HG02588 (cell line): ENCODE measurements around the gene COG6.

ENCODE experiments used
- ATAC-seq: cut with Tn5 transposase; IDR thresholded peaks from one replicate; pipeline ENCODE4 v1.9.1; 2021; ENCODE audit warnings: mild to moderate bottlenecking, moderate library complexity; ENCODE audit not compliant: unreplicated experiment

The COG6 gene

GRCh38 chr13:39676315-39676876 lies 20.9 kb downstream of the COG6 start:
- no peak for ATAC-seq

GRCh38 chr13:39682310-39682709 lies 26.8 kb downstream of the COG6 start:
- ATAC-seq, result no peak

GRCh38 chr13:39682788-39683187 lies 27.3 kb downstream of the COG6 start:
- peak; percentile 75 for ATAC-seq

GRCh38 chr13:39684531-39685137 lies 29.2 kb downstream of the COG6 start:
- no peak for ATAC-seq

GRCh38 chr13:39685652-39686051 lies 30.2 kb downstream of the COG6 start:
- no peak for ATAC-seq

DNA sequence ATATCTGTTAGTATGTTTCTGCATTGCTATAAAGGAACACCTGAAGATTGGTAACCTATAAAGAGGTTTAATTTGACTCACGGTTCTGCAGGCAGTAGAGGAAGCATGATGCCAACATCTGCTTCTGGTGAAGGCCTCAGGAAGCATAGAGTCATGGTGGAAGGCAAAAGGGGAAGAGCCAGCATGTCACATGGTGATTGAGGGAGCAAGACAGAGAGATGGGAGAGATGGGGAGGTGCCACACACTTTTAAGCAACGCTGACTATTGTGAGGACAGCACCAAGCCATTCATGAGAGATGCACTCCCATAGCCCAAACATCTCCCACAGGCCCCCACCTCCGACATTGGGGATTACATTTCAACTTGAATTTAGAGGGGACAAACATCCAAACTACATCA lies 32.8 kb downstream of the COG6 start:
- ATAC-seq, result peak; percentile 6

DNA sequence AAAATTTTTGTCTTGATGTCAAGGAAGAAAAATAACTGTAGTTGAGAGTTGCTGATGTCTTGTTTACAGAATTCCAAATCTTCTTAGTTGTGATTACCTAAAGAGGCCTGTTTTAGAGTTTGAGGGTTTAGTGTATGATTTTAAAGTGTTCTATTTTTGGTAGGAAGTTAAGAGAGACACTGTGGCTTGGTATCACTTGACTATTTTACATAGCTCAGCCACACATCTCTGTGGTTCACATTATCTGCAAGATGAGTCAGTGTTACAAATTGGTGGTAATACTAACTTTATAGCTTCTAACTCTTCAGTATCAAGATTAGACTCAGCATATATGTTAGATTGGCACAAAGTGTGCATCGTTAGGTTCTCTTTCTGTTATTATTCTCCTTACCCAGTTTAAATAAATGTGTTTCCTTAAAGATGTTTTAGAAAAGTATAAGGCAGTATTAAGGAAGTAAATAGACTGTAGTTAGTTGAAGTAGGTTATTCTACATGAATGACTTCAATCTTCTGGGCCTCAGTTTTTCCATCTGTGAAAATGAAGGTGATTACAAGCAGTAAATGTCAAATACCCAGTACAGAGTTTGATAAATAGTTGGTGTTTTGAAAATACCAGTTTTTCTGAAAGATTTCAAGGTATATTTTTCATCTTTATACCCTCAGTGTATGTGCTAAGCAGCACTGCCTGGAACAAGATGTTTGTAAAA lies 33.4 kb downstream of the COG6 start:
- peak; percentile 84 for ATAC-seq

- ATAC-seq, result no peak
Observed at GRCh38 chr13:39692660-39693438, 37.4 kb downstream of the COG6 start.

DNA sequence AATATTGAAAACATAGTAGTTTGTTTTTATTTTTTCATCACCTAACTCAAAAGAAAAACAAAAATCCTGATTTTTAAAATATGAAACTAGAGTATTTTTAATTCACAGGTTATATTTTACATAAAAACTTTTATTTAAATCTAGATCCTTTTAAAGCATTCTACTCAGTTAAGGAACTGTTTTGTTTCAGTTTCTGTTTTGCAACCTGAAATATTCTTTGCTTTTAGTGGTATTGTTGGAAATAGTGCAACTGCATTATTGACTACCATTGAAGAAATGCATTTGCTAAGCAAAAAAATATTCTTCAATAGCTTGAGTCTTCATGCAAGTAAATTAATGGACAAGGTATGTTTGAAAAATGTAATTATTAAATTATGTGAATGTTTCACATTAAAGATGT lies 43.8 kb downstream of the COG6 start:
- ATAC-seq, result no peak

DNA sequence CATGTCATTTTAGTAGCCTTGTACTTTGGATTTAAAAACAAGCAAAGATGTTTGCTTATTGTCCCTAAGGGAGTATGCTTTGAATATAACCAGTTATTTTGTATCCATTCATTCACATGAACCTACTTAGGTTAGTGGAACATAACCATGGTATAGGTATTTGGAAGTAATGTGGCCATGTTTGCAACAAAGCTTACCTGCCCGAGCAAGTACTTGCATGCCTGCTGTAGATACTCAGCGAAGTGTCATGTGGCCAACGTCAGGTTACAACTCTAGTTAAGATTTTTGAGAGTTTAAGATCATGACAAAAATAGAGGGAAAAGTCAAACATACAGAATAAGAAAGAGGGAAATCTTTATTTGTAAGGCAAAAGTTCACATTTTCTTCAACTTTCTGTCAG lies 57.2 kb downstream of the COG6 start:
- no peak for ATAC-seq

- no peak for ATAC-seq
Observed at GRCh38 chr13:39729156-39729555, 73.7 kb downstream of the COG6 start.

- no peak for ATAC-seq
Observed at GRCh38 chr13:39734952-39735351, 79.5 kb downstream of the COG6 start.

DNA sequence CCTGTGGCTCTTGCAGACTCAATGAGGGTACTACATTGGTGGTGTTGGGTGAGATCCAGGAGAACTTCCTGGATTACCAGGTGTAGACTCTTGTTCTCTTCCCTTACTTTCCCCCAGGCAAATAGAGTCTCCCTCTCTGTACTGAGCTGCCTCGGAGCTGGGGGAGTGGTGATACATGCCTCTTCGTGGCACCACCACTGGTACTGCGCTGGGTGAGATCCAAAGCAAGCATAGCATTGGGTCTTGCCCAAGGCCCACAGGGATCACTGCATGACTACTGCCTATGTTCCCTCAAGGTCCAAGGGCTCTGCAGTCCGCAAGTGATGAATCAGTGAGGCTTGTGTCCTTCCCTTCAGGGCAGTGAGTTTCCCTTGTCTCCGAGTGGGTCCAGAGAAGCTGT lies 81.6 kb downstream of the COG6 start:
- no peak for ATAC-seq

DNA sequence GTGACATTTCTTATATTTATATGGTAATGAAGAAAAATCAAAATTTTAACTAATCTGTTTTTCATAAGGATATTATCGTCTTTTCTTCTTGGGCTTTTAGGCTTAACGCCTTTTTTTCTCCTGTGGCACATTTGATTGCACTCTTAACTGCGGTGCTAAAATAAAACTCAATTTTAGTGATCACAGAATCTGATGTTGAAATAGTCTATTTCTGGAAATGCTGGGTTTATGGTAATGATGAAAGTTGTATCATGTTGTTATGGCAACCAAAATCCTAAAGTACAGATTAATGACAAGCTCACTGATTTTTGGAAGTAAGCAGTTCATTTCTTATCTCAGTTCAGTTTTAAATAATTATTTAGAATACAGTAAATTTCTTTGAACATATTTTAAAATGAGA lies 85.3 kb downstream of the COG6 start:
- ATAC-seq, result no peak

DNA sequence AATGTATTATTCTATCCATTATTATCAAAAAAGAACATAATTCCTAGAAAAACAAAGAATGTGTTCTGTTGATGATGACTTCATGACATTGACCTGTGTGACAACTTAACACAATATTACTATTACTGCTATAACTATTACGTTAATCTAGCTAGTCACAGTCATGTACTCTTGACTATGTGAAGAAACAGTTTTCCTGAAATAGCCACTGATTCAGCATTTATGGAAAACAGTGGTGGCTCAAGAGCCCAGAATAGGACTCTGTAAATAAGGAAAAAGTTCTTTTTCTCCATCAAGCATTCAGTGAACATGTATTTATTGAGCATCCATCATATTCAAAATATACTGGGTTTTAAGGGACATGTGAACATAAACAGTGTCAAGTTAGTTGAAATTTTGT lies 93.5 kb downstream of the COG6 start:
- ATAC-seq, result no peak

DNA sequence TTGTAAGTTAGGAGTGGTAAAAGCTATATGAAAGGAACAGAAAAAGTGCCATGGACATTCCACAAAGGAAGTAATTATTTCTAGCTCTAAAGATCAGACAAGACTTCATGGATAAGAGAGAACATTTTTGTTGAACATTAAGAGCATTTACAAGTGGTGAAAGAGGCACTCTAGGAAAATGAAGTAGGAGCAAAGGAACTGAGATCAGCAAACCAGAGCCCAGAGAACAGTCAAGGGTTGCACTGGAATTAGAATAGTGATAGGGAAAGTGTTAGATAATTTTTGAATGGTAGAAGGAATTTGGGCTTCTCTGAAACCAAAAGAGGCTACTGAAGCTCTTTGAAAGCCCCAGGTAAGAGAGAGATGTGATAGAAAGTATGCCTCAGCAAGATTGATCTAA lies 94.1 kb downstream of the COG6 start:
- ATAC-seq, result no peak

DNA sequence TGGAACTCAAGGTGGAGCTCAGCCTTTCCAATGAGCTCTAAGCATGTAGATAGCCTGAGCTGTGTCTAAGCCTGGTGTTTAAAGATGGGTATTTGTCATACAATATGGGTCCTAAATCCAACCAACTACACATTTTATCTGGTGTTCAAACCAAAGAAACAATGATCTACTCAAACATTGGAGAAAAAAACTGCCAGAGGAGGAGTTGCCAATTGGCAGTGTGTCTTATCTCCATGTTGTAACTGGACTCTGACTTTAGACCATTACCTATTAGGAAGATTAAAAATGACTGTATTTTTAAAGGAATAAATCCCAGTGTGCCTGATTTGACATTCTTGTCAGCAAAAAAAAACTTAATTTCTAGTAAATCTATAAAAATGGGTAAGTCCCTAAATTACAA lies 96.3 kb downstream of the COG6 start:
- ATAC-seq, result no peak

DNA sequence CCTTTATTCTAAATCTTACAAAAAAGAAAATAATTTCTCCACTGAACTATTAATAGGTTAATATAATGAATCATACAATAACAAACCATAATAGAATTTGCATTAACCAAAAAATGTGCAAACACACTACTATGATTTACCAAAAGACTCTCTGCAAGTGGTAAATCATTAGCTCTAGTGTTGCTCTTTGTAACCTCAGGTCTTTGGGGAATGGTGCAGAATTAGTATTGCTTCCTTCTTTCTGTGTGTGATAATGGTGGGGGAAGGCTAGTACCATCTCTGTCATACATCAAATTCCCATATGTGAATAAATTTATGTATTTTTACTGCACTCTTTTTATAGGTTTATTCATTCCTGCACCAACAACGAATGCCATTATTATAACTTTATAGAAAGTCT lies 105.1 kb downstream of the COG6 start:
- ATAC-seq, result peak; percentile 80

DNA sequence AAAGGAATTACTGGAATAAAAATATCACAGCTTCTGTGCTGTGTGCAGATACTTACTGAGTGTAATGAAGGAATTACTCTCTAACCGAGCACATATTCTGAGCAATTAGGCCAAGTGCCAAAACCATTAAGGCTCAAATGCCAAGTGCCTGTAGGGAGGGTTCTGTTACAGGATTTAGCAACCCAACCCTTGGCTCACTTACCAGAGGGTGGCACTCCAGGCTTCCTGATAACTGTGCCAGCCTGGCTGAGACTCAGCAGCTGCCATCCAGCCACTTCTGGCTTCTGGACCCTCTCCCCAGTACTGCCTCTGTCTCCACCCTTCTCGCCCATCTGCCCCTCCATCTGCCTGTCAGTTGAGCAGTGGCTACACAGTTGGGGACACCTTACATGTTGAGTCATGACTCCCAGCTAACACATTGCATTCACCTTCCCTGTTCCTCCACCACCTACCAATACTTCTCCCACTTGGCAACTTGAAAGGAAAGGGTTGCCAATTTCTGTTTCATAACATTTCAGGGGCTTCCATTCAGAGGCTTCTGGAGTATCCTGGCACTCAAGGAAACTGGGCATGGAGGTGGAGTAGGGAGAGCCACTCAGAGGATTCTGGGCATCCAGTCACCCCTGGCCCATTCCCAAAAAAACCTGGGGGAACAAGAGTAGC lies 110.5 kb downstream of the COG6 start:
- ATAC-seq, result no peak

GRCh38 chr13:39766464-39767158 lies 111.1 kb downstream of the COG6 start:
- ATAC-seq, result no peak
